GM23338 (cell line): ENCODE data around the gene TGIF2. TPM values are rescaled to one million over a fixed set of nuclear protein-coding genes. Genes with fewer than 3 reads are reported as not detected.

Experiments used
- ATAC-seq: fragments of 200-7000 bp; cut with Tn5 transposase; 3 replicates; pipeline ENCODE4 v1.9.1; 2020
- DNase-seq: peaks from one replicate; pipeline ENCODE4 v3.0.0-alpha.2; 2015; ENCODE audit warnings: low spot score
- H2AFZ ChIP-seq: fragments of 200-600 bp; sonication (generic); 2 replicates; pipeline ENCODE4 v1.8.0; 2016; ENCODE audit warnings: antibody characterized with exemption, mild to moderate bottlenecking, moderate library complexity
- H3F3A ChIP-seq: fragments of 200-600 bp; sonication (generic); replicated peaks from 2 replicates; pipeline ENCODE4 v1.8.0; 2017; ENCODE audit warnings: antibody characterized with exemption, mixed run types, low read depth
- H3K27ac ChIP-seq: fragments of 200-600 bp; sonication (generic); 2 replicates; pipeline ENCODE4 v1.6.1; 2016; ENCODE audit warnings: low read depth
- H3K27me3 ChIP-seq: fragments of 200-600 bp; sonication (generic); 2 replicates; pipeline ENCODE4 v1.8.0; 2016; ENCODE audit warnings: mild to moderate bottlenecking, mixed run types, moderate library complexity; ENCODE audit not compliant: insufficient read depth
- H3K36me3 ChIP-seq: fragments of 200-600 bp; sonication (generic); 2 replicates; pipeline ENCODE4 v1.8.0; 2016; ENCODE audit warnings: mild to moderate bottlenecking; ENCODE audit not compliant: insufficient read depth
- H3K4me1 ChIP-seq: fragments of 200-600 bp; sonication (generic); 2 replicates; pipeline ENCODE4 v1.8.0; 2016; ENCODE audit warnings: mild to moderate bottlenecking, moderate library complexity; ENCODE audit not compliant: insufficient read depth
- H3K4me2 ChIP-seq: fragments of 200-600 bp; sonication (generic); 2 replicates; pipeline ENCODE4 v1.7.1; 2017; ENCODE audit warnings: mixed run types
- H3K4me3 ChIP-seq: fragments of 200-600 bp; sonication (generic); 2 replicates; pipeline ENCODE4 v1.6.1; 2016; ENCODE audit warnings: mixed run types
- H3K79me2 ChIP-seq: fragments of 200-600 bp; sonication (generic); replicated peaks from 2 replicates; pipeline ENCODE4 v1.8.0; 2017; ENCODE audit warnings: mild to moderate bottlenecking; ENCODE audit not compliant: insufficient read depth
- H3K9me2 ChIP-seq: fragments of 200-600 bp; sonication (generic); 2 replicates; pipeline ENCODE4 v1.8.0; 2017; ENCODE audit not compliant: insufficient read depth
- H4K20me1 ChIP-seq: fragments of 200-600 bp; sonication (generic); replicated peaks from 2 replicates; pipeline ENCODE4 v1.8.0; 2017; ENCODE audit warnings: mild to moderate bottlenecking; ENCODE audit not compliant: insufficient read depth
- H3K27ac Mint-ChIP-seq: 2 replicates; pipeline ENCODE4 v1.8.0; 2020; ENCODE audit warnings: inconsistent platforms, mild to moderate bottlenecking, moderate library complexity, mixed read lengths
- H3K27me3 Mint-ChIP-seq: 3 replicates; pipeline ENCODE4 v1.8.0; 2022; ENCODE audit warnings: low read depth, mild to moderate bottlenecking, moderate library complexity, mixed read lengths, inconsistent platforms; ENCODE audit not compliant: insufficient read depth, poor library complexity
- H3K36me3 Mint-ChIP-seq: 3 replicates; pipeline ENCODE4 v1.8.0; 2021; ENCODE audit warnings: low read depth, mild to moderate bottlenecking, inconsistent platforms, moderate library complexity, mixed read lengths
- H3K4me1 Mint-ChIP-seq: 3 replicates; pipeline ENCODE4 v1.8.0; 2020; ENCODE audit warnings: mild to moderate bottlenecking, inconsistent platforms, mixed read lengths
- H3K4me3 Mint-ChIP-seq: 3 replicates; pipeline ENCODE4 v1.8.0; 2021; ENCODE audit warnings: moderate library complexity, mild to moderate bottlenecking, inconsistent platforms, mixed read lengths
- H3K9me3 Mint-ChIP-seq: 3 replicates; pipeline ENCODE4 v1.8.0; 2020; ENCODE audit warnings: moderate library complexity, mild to moderate bottlenecking, inconsistent platforms, mixed read lengths
- CTCF ChIP-seq, 2 experiments: fragments of 200-600 bp in 1 of 2; sonication (generic) in 1 of 2; conservative IDR thresholded peaks; 2 replicates each; pipeline versions ENCODE4 v1.5.1 to v1.6.1; 2016 to 2017; ENCODE audit warnings: antibody characterized with exemption in 2 of 2, low read depth in 2 of 2, mild to moderate bottlenecking in 2 of 2, moderate library complexity in 1 of 2
- EZH2 ChIP-seq: fragments of 200-600 bp; sonication (generic); IDR thresholded peaks from one replicate; pipeline ENCODE4 v1.8.0; 2017; ENCODE audit warnings: antibody characterized with exemption, mild to moderate bottlenecking, low read depth; ENCODE audit not compliant: unreplicated experiment
- EZH2phosphoT487 ChIP-seq: fragments of 200-600 bp; sonication (generic); IDR thresholded peaks from one replicate; pipeline ENCODE4 v1.8.1; 2018; ENCODE audit warnings: antibody characterized with exemption; ENCODE audit not compliant: unreplicated experiment
- JUNB ChIP-seq: IDR thresholded peaks from one replicate; pipeline ENCODE4 v1.6.1; 2016; ENCODE audit warnings: antibody characterized with exemption; ENCODE audit not compliant: unreplicated experiment
- polyA plus RNA-seq: library from polyadenylated mRNA; unstranded; fragments of >200 nt; fragmentation: Nextera tagmentation; extraction: Ambion mirVana; gene quantifications from 2 replicates; pipeline ENCODE4 v1.2.1, GENCODE V29; 2016
- total RNA-seq: library from RNA; depleted of rRNA; stranded (reverse); fragments of >200 nt; shearing (Covaris generic); gene quantifications from 2 replicates; pipeline ENCODE4 v1.2.3, GENCODE V29; 2014
- TF ChIP-seq, protein P1 (sequence below): IDR thresholded peaks from one replicate; pipeline ENCODE4 v1.6.1; 2018; ENCODE audit warnings: antibody characterized with exemption; ENCODE audit not compliant: unreplicated experiment
- TF ChIP-seq, protein P2 (sequence below): IDR thresholded peaks from 2 replicates; pipeline ENCODE4 v1.6.1; 2016; ENCODE audit warnings: antibody characterized with exemption

Gene TGIF2
- total and polyA plus RNA-seq, 2 experiments from 2014 or later, result 47.6 to 63.2 TPM

DNA sequence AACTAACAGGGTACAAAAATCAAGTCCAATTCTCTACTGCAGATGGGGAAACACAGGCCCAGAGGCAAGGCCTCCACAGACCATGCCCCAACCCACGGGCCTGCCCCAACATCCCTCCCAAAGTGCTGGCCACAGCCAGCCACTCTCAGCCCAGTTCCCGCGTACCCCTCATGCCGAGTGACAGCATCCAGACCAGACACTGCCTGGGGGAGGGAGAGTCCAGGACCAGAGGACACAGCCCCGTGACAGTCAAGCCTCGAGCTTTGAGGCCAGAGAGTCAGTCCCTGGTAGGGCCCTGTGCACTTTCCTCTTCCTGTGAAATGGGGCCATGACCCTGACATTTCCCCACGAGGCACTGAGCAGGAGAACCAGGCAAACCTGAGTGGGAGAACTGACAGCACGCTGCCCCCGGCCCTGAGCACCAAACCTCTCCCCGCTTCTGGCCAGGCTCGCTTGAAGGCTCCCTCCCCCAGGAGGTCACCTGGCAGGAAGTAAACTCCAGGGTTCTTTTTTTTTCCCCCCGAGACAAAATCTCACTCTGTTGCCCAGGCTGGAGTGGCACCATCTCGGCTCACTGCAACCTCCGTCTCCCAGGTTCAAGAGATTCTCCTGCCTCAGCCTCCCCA, 27.2 kb upstream of the TGIF2 start (continued):
- TF ChIP-seq EZH2, result no peak
- no peak for TF ChIP-seq EZH2phosphoT487
- TF ChIP-seq, protein P1, sequence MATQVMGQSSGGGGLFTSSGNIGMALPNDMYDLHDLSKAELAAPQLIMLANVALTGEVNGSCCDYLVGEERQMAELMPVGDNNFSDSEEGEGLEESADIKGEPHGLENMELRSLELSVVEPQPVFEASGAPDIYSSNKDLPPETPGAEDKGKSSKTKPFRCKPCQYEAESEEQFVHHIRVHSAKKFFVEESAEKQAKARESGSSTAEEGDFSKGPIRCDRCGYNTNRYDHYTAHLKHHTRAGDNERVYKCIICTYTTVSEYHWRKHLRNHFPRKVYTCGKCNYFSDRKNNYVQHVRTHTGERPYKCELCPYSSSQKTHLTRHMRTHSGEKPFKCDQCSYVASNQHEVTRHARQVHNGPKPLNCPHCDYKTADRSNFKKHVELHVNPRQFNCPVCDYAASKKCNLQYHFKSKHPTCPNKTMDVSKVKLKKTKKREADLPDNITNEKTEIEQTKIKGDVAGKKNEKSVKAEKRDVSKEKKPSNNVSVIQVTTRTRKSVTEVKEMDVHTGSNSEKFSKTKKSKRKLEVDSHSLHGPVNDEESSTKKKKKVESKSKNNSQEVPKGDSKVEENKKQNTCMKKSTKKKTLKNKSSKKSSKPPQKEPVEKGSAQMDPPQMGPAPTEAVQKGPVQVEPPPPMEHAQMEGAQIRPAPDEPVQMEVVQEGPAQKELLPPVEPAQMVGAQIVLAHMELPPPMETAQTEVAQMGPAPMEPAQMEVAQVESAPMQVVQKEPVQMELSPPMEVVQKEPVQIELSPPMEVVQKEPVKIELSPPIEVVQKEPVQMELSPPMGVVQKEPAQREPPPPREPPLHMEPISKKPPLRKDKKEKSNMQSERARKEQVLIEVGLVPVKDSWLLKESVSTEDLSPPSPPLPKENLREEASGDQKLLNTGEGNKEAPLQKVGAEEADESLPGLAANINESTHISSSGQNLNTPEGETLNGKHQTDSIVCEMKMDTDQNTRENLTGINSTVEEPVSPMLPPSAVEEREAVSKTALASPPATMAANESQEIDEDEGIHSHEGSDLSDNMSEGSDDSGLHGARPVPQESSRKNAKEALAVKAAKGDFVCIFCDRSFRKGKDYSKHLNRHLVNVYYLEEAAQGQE, result no peak
- no peak for TF ChIP-seq CTCF (conservative IDR thresholded peaks at IDR 0.05; ENCODE audit: low read depth in 2 of 2)
- TF ChIP-seq JUNB, result no peak
- TF ChIP-seq, protein P2, sequence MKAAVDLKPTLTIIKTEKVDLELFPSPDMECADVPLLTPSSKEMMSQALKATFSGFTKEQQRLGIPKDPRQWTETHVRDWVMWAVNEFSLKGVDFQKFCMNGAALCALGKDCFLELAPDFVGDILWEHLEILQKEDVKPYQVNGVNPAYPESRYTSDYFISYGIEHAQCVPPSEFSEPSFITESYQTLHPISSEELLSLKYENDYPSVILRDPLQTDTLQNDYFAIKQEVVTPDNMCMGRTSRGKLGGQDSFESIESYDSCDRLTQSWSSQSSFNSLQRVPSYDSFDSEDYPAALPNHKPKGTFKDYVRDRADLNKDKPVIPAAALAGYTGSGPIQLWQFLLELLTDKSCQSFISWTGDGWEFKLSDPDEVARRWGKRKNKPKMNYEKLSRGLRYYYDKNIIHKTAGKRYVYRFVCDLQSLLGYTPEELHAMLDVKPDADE, result no peak

DNA sequence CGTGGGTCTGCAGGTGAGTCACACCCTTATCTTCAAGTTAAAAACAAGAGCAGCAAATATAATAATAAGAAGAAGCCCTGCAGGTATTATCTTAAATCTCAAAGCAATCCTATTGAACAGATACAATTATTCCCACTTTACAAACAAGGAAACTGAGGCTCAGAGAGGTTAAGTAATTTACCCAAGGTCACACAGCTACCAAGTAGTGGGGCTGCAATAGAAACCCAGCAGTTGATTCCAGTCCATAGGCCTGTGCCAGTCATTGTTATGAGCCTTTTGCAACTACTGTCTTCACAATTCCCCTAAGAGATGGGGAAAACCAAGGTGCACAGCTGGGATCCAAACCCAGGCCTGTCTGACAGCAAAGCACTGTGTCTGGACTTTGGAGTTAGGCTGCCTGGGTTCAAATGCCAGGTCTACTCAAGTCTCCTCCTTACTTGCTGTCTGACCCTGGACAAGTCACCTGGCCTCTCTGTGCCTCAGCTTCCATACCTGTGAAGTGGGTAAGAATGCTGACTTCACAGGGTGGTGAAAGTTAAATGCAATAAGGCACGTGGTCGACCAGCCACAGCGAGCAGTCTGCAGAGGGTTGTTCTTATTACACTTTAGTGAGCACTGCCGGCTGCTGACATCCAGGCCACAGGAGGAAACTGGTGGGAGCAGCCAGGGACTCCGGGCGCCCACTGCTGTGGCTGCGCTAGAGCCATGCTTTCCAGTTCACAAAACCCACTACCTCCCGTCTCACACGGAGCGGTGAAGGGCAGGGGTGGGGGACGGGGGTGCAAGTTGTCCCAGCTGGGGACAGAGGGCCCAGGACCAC, 26.0 kb upstream of the TGIF2 start:
- Histone ChIP-seq H3K4me2 (no peak overlapping the region), H3K9me2 (no peaks in the 10 kb centered on the region), H4K20me1 (peaks cover 4% of the 10 kb centered on the region), H3K36me3 (no peaks in the 10 kb centered on the region), H3K27me3 (no peaks in the 10 kb centered on the region), H3K4me1 (peaks cover 5% of the 10 kb centered on the region), H3F3A (peaks cover 15% of the 10 kb centered on the region; the same call in 1 of the 2 replicates), H3K27ac (no peak overlapping the region), H2AFZ (no peak overlapping the region), H3K4me3 (no peak overlapping the region), H3K79me2 (peaks cover 13% of the 10 kb centered on the region)
- Mint-ChIP-seq H3K27me3 (peaks cover 10% of the 10 kb centered on the region), H3K36me3 (peaks cover 28% of the 10 kb centered on the region), H3K4me1 (peaks cover 22% of the 10 kb centered on the region), H3K9me3 (no peaks in the 10 kb centered on the region), H3K4me3 (no peak overlapping the region), H3K27ac (no peak overlapping the region)
- ATAC-seq (peak; percentile 3; the same call in 1 of the 3 replicates), DNase-seq (no peak)
- TF ChIP-seq, protein P2, result no peak
- no peak for TF ChIP-seq JUNB
